ENCODE measurements around the gene LARGE1. TPM values are rescaled to one million over a fixed set of nuclear protein-coding genes. Genes with fewer than 3 reads are reported as not detected.

The LARGE1 gene
- total and polyA plus RNA-seq, 8 donors, result 4.1 to 29.3 (median 13.7) TPM

DNA sequence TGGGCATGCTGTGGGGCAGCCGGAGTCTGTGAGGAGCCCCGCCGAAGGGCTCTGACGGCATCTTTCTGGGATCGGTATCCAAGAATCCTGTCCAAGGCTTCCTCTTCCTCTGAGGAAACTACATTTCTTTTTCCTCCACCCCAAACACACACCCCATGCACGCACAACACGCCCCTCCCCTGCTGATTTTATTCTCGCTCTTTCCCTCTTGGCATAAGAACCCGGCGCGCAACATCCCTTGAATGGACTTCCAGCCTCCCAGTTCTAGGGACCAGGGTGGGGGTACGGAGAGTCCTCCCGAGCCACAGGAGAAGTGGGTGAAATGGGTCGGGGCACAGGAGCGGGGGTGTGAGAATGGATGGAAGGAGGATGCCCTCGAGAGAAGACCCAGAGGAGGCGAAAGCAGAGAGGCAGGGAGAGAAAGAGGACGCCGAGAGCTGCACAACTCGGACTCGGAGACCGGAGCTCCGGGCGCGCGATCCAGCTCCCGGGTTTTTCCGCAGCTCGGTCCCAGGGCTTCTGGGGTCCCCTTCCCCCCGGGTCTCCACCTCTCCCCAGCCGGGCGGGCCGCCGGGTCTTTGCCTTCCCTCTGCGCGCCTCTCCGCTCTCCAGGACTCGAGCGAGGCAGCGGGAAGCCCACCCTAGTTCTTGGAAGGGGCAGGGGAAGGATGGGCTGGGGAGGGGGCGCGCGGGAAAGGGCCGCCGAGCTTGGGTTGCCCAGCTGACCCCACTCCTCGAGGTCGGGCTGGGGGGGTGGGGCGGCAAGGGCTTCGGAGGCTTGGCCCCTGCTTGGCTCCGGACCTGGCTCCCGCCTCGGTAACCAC, 1.5 kb upstream of the LARGE1 start:
- peak; percentile 40 to 54 (median 48) for ATAC-seq
- peak; percentile 29 to 85 (median 55) for DNase-seq
- Histone ChIP-seq H3K4me1 (peaks cover 3 to 10% (median 5%) of the 10 kb centered on the region in 3 donors), H3K36me3 (no peaks in the 10 kb centered on the region), H3K27ac (peak overlapping the region in 1 of 4 donors; percentile 51), H3K4me3 (peak overlapping the region; percentile 42 to 88 (median 62)), H3K27me3 (no peaks in the 10 kb centered on the region), H3K9me3 (no peaks in the 10 kb centered on the region)
- WGBS, 2 donors, result 1% methylated on average over 46 to 52 of the region's 52 CpGs
- intact Hi-C loops (cut with DNase I), result loop anchor here in 2 of 3 donors (5.0 to 10.0 kb wide), 2 partner anchors 183 to 186 kb away; no protein-coding TSS in a partner anchor
- TF ChIP-seq, protein P1, sequence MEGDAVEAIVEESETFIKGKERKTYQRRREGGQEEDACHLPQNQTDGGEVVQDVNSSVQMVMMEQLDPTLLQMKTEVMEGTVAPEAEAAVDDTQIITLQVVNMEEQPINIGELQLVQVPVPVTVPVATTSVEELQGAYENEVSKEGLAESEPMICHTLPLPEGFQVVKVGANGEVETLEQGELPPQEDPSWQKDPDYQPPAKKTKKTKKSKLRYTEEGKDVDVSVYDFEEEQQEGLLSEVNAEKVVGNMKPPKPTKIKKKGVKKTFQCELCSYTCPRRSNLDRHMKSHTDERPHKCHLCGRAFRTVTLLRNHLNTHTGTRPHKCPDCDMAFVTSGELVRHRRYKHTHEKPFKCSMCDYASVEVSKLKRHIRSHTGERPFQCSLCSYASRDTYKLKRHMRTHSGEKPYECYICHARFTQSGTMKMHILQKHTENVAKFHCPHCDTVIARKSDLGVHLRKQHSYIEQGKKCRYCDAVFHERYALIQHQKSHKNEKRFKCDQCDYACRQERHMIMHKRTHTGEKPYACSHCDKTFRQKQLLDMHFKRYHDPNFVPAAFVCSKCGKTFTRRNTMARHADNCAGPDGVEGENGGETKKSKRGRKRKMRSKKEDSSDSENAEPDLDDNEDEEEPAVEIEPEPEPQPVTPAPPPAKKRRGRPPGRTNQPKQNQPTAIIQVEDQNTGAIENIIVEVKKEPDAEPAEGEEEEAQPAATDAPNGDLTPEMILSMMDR (IDR thresholded peaks at IDR 0.05), result no peak
- no peak for FAIRE-seq

DNA sequence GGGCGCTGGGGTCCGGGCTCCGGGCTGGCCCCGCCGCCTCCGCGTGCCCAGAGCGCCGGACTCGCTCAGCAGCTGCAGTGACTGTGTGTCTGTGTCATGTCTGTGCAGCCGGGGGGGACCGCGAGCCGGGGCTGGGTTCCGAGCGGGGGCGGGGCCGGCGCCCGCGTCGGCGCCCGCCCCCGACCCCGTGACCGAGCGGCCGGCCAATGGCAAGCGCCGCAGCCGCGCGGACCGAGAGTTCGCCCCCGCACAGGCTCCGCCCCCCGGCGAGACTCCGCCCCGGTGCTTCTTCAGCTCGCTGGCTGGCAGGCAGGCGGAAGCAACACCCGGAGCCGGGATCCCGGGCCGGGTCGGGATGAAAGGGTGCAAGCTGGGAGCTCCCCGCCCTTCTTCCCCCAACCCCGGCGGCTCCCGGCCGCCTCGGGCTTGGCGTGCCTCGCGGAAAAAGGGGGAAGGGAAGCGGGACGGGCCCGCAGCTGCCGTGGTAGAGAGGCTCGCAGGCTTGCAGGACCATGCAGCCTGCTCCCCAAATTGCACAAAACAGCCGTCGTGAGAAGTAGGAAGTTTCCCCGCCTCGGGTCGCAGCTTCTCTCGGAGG, 750 bp upstream of the LARGE1 start:
- TF ChIP-seq, protein P1 (IDR thresholded peaks at IDR 0.05), result no peak
- peaks cover 3 to 10% (median 5%) of the 10 kb centered on the region in 3 donors for H3K4me1 ChIP-seq
- peak overlapping the region; percentile 42 to 88 (median 62) for H3K4me3 ChIP-seq
- H3K36me3 ChIP-seq, result no peaks in the 10 kb centered on the region
- ATAC-seq (peak; percentile 87 to 93 (median 92)), FAIRE-seq (no peak), DNase-seq (peak; percentile 98 to 99 (median 99))
- H3K27ac ChIP-seq, result peak overlapping the region in 1 of 4 donors; percentile 51
- H3K27me3 ChIP-seq, result no peaks in the 10 kb centered on the region
- intact Hi-C loops (cut with DNase I), result loop anchor here in 2 of 3 donors (5.0 to 10.0 kb wide), 2 partner anchors 184 to 186 kb away; no protein-coding TSS in a partner anchor
- WGBS, 2 donors, result 0 to 1% methylated on average over 28 to 69 of the region's 69 CpGs
- H3K9me3 ChIP-seq, result no peaks in the 10 kb centered on the region

DNA sequence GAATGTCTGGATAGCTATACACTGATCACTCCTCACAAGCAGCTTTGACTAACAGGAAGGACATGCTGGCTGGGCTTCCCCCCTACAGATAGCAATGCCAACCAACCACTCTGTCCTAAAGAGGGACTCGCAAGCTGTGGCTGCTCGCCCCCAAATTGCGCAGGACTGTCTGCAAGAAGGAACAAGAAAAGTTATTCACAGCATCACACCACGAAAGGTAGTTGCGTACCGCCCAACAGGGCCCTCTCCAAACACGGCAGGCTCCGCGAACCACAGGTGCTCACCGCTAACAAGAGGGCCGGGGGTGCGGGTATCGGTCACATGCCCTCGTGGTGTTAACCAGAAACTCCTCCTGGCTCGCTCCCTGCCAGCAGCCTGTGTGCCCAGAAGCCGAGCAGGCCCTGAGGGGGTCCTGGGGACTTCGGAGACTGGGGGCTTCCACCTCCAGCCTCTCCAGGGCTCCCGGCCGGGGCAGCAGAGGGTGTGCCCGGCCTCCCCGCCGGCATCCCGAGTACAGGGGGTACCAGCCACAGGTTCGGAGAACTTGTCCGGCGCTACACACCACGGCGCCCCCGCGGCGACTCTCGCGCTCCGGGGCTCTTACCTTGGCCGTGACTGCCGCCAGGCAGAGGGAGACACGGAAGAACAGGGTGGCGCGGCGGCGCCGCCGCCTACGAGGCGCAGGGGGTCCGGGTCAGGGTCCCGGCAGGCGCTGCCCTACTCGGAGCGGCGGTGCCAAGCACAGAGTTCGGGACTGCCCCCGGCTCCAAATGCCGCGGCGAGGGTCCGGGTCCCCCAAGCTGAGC, 682 bp downstream of the LARGE1 start:
- peak; percentile 17 to 29 (median 21) for ATAC-seq
- peak overlapping the region in 2 of 4 donors; percentile 49 to 70 for H3K27ac ChIP-seq
- peaks cover 5 to 10% (median 8%) of the 10 kb centered on the region in 3 donors for H3K4me1 ChIP-seq
- intact Hi-C loops (cut with DNase I), result loop anchor here in 2 of 3 donors (5.0 to 10.0 kb wide), 2 partner anchors 185 to 188 kb away; no protein-coding TSS in a partner anchor
- H3K4me3 ChIP-seq, result peak overlapping the region; percentile 33 to 88 (median 86)
- peak; percentile 49 to 86 (median 60) for DNase-seq
- no peaks in the 10 kb centered on the region for H3K36me3 ChIP-seq
- no peaks in the 10 kb centered on the region for H3K9me3 ChIP-seq
- TF ChIP-seq, protein P1 (IDR thresholded peaks at IDR 0.05), result no peak
- H3K27me3 ChIP-seq, result no peaks in the 10 kb centered on the region
- FAIRE-seq, result no peak
- WGBS, 2 donors, result 0 to 1% methylated on average over 55 to 57 of the region's 57 CpGs

DNA sequence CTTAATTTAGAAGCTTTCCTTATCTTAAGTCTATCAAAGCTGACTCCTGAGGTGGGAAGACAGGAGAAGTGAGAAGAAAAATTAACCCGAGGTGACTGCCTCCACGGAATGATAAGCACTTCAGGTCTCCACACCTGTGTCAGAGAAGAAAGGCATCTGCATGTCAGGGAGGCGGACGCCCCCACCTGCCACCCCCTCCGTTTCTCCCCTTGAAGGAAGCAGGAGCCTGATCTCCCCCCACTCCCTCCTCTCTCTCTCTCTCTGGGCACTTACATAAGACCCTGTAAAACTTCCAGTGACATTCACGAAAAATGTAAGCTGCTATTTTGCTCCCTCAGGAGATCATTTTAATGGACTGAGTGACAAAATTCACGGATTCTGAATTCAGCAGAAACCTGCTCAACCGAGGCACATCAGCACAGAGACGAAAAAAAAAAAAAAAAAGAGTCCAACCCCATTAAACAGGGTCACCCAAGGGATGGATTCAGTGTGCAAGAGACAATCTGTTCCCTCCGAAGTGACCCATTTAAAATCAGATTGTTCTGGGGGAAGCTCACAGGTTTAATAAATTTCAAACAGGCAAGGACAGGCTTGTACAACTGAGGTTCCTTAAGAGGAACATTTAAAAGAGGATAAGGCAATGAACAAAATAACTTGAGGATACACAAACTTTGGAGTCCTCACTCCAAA, 1.5 kb downstream of the LARGE1 start:
- FAIRE-seq, result no peak
- TF ChIP-seq, protein P1 (IDR thresholded peaks at IDR 0.05), result no peak
- DNase-seq, result no peak
- H3K4me1 ChIP-seq, result peaks cover 5 to 10% (median 8%) of the 10 kb centered on the region in 3 donors
- WGBS, 2 donors, result 43 to 51% methylated on average over 10 of the region's 10 CpGs
- H3K36me3 ChIP-seq, result no peaks in the 10 kb centered on the region
- H3K4me3 ChIP-seq, result peak overlapping the region in 3 of 4 donors; percentile 86 to 88 (median 87)
- no peaks in the 10 kb centered on the region for H3K9me3 ChIP-seq
- H3K27ac ChIP-seq, result peak overlapping the region in 1 of 4 donors; percentile 70
- H3K27me3 ChIP-seq, result no peaks in the 10 kb centered on the region
- intact Hi-C loops (cut with DNase I), result no loop called here
- no peak for ATAC-seq
